ENCODE results near the gene ACOXL. TPM values are rescaled to one million over a fixed set of nuclear protein-coding genes. Genes with fewer than 3 reads are reported as not detected.

The ACOXL gene
- total RNA-seq, 5 donors from 2014 or later (not counting 1 experiment from before 2014, with no cell fraction given), result 0.10 TPM; not detected in 4

GRCh38 chr2:110891626-110892025, 159.3 kb downstream of the ACOXL start:
- Mint-ChIP-seq H3K4me3 (no peak overlapping the region), H3K9me3 (peaks cover 0 to 16% (median 3%) of the 10 kb centered on the region in 3 donors), H3K27ac (no peak overlapping the region), H3K36me3 (no peaks in the 10 kb centered on the region), H3K4me1 (no peaks in the 10 kb centered on the region), H3K27me3 (peaks cover 12 to 44% of the 10 kb centered on the region in 2 donors)
- ATAC-seq (replicated peaks in 1 of 4) (no peak), DNase-seq (no peak)
- Histone ChIP-seq H3K9me3 (no peaks in the 10 kb centered on the region), H3K27me3 (replicated peaks in 1 of 2; ENCODE audit: control insufficient read depth in 2 of 2, extremely low read depth in 1 of 2, insufficient read depth in 2 of 2, low read length in 1 of 2) (peaks cover 0 to 6% of the 10 kb centered on the region in 2 experiments), H3K36me3 (ENCODE audit: control insufficient read depth in 2 of 2, extremely low read depth in 1 of 2, insufficient read depth in 1 of 2, low read length in 1 of 2) (no peaks in the 10 kb centered on the region), H3K27ac (ENCODE audit: low read length) (no peak overlapping the region), H3K4me3 (ENCODE audit: control insufficient read depth in 1 of 2, extremely low read depth in 1 of 2, low read length in 1 of 2) (no peak overlapping the region), H3K4me1 (ENCODE audit: control insufficient read depth in 1 of 2, extremely low read depth in 1 of 2, insufficient read depth in 2 of 2, low read length in 2 of 2) (no peaks in the 10 kb centered on the region)
- ChIA-PET CTCF (no interaction called here), POLR2A (no interaction called here)
- no CpG with 5 or more reads among the region's 1 CpG for WGBS (ENCODE audit: insufficient coverage)

GRCh38 chr2:110896226-110896625, 163.9 kb downstream of the ACOXL start:
- Mint-ChIP-seq H3K36me3 (no peaks in the 10 kb centered on the region), H3K27ac (no peak overlapping the region), H3K27me3 (peaks cover 0 to 30% of the 10 kb centered on the region in 2 donors), H3K4me1 (no peaks in the 10 kb centered on the region), H3K4me3 (no peak overlapping the region), H3K9me3 (peaks cover 0 to 9% (median 0%) of the 10 kb centered on the region in 3 donors)
- Histone ChIP-seq H3K27ac (ENCODE audit: low read length) (no peak overlapping the region), H3K36me3 (ENCODE audit: control insufficient read depth in 2 of 2, extremely low read depth in 1 of 2, insufficient read depth in 1 of 2, low read length in 1 of 2) (no peaks in the 10 kb centered on the region), H3K4me1 (ENCODE audit: control insufficient read depth in 1 of 2, extremely low read depth in 1 of 2, insufficient read depth in 2 of 2, low read length in 2 of 2) (no peaks in the 10 kb centered on the region), H3K27me3 (replicated peaks in 1 of 2; ENCODE audit: control insufficient read depth in 2 of 2, extremely low read depth in 1 of 2, insufficient read depth in 2 of 2, low read length in 1 of 2) (peaks cover 0 to 6% of the 10 kb centered on the region in 2 experiments), H3K4me3 (ENCODE audit: control insufficient read depth in 1 of 2, extremely low read depth in 1 of 2, low read length in 1 of 2) (no peak overlapping the region), H3K9me3 (no peaks in the 10 kb centered on the region)
- no peak for DNase-seq
- no peak for ATAC-seq (replicated peaks in 1 of 4)
- WGBS (ENCODE audit: insufficient coverage), result no CpG with 5 or more reads among the region's 3 CpGs
- POLR2A ChIA-PET, result no interaction called here
- CTCF ChIA-PET, result no interaction called here

GRCh38 chr2:110897966-110898365, 165.6 kb downstream of the ACOXL start:
- H3K36me3 ChIP-seq (ENCODE audit: control insufficient read depth in 2 of 2, extremely low read depth in 1 of 2, insufficient read depth in 1 of 2, low read length in 1 of 2), result no peaks in the 10 kb centered on the region
- no CpG with 5 or more reads among the region's 2 CpGs for WGBS (ENCODE audit: insufficient coverage)
- ChIA-PET CTCF (no interaction called here), POLR2A (no interaction called here)
- DNase-seq, result no peak
- Mint-ChIP-seq H3K4me3 (no peak overlapping the region), H3K27ac (no peak overlapping the region), H3K36me3 (no peaks in the 10 kb centered on the region), H3K4me1 (no peaks in the 10 kb centered on the region), H3K27me3 (peaks cover 0 to 20% of the 10 kb centered on the region in 2 donors), H3K9me3 (peaks cover 0 to 9% (median 0%) of the 10 kb centered on the region in 3 donors)
- peaks cover 0 to 4% of the 10 kb centered on the region in 2 experiments for H3K27me3 ChIP-seq (replicated peaks in 1 of 2; ENCODE audit: control insufficient read depth in 2 of 2, extremely low read depth in 1 of 2, insufficient read depth in 2 of 2, low read length in 1 of 2)
- no peaks in the 10 kb centered on the region for H3K4me1 ChIP-seq (ENCODE audit: control insufficient read depth in 1 of 2, extremely low read depth in 1 of 2, insufficient read depth in 2 of 2, low read length in 2 of 2)
- H3K27ac ChIP-seq (ENCODE audit: low read length), result no peak overlapping the region
- no peaks in the 10 kb centered on the region for H3K9me3 ChIP-seq
- no peak overlapping the region for H3K4me3 ChIP-seq (ENCODE audit: control insufficient read depth in 1 of 2, extremely low read depth in 1 of 2, low read length in 1 of 2)
- ATAC-seq (replicated peaks in 1 of 4), result no peak

- H3K27me3 Mint-ChIP-seq, result peaks cover 0 to 9% of the 10 kb centered on the region in 2 donors
- 100% methylated on average over 1 of the region's 2 CpGs for WGBS (ENCODE audit: insufficient coverage)
These were observed 167.8 kb downstream of the ACOXL start for GRCh38 chr2:110900191-110900590.

GRCh38 chr2:110903548-110903947, 171.2 kb downstream of the ACOXL start:
- DNase-seq (no peak), ATAC-seq (replicated peaks in 1 of 4) (no peak)
- Histone ChIP-seq H3K4me3 (ENCODE audit: control insufficient read depth in 1 of 2, extremely low read depth in 1 of 2, low read length in 1 of 2) (no peak overlapping the region), H3K27me3 (replicated peaks in 1 of 2; ENCODE audit: control insufficient read depth in 2 of 2, extremely low read depth in 1 of 2, insufficient read depth in 2 of 2, low read length in 1 of 2) (peaks cover 0 to 8% of the 10 kb centered on the region in 2 experiments), H3K4me1 (ENCODE audit: control insufficient read depth in 1 of 2, extremely low read depth in 1 of 2, insufficient read depth in 2 of 2, low read length in 2 of 2) (no peaks in the 10 kb centered on the region), H3K27ac (ENCODE audit: low read length) (no peak overlapping the region), H3K36me3 (ENCODE audit: control insufficient read depth in 2 of 2, extremely low read depth in 1 of 2, insufficient read depth in 1 of 2, low read length in 1 of 2) (no peaks in the 10 kb centered on the region), H3K9me3 (no peaks in the 10 kb centered on the region)
- H3K27me3 Mint-ChIP-seq, result peaks cover 0 to 4% of the 10 kb centered on the region in 2 donors
- POLR2A ChIA-PET, result no interaction called here
- H3K4me1 Mint-ChIP-seq, result peaks cover 0 to 8% (median 2%) of the 10 kb centered on the region in 3 donors
- H3K9me3 Mint-ChIP-seq, result peaks cover 0 to 4% (median 0%) of the 10 kb centered on the region in 3 donors
- no peak overlapping the region for H3K27ac Mint-ChIP-seq
- 88% methylated on average over 3 of the region's 3 CpGs for WGBS (ENCODE audit: insufficient coverage)
- H3K4me3 Mint-ChIP-seq, result no peak overlapping the region
- CTCF ChIA-PET, result no interaction called here
- H3K36me3 Mint-ChIP-seq, result no peaks in the 10 kb centered on the region

More at GRCh38 chr2:110900191-110900590, 167.8 kb downstream of the ACOXL start:
- Histone ChIP-seq H3K4me1 (ENCODE audit: control insufficient read depth in 1 of 2, extremely low read depth in 1 of 2, insufficient read depth in 2 of 2, low read length in 2 of 2) (no peaks in the 10 kb centered on the region), H3K36me3 (ENCODE audit: control insufficient read depth in 2 of 2, extremely low read depth in 1 of 2, insufficient read depth in 1 of 2, low read length in 1 of 2) (no peaks in the 10 kb centered on the region), H3K27me3 (replicated peaks in 1 of 2; ENCODE audit: control insufficient read depth in 2 of 2, extremely low read depth in 1 of 2, insufficient read depth in 2 of 2, low read length in 1 of 2) (peaks cover 0 to 7% of the 10 kb centered on the region in 2 experiments), H3K4me3 (ENCODE audit: control insufficient read depth in 1 of 2, extremely low read depth in 1 of 2, low read length in 1 of 2) (no peak overlapping the region), H3K9me3 (no peaks in the 10 kb centered on the region), H3K27ac (ENCODE audit: low read length) (no peak overlapping the region)
- H3K27ac Mint-ChIP-seq, result no peak overlapping the region
- CTCF ChIA-PET, result no interaction called here
- H3K9me3 Mint-ChIP-seq, result peaks cover 0 to 9% (median 4%) of the 10 kb centered on the region in 3 donors
- H3K4me1 Mint-ChIP-seq, result peaks cover 0 to 8% (median 2%) of the 10 kb centered on the region in 3 donors
- no peak overlapping the region for H3K4me3 Mint-ChIP-seq
- POLR2A ChIA-PET, result interaction anchor here in 1 of 2 donors (0.7 kb wide), 1 partner anchor 23 kb away, joined by 3 read pairs; no protein-coding TSS in a partner anchor
- no peak for ATAC-seq (replicated peaks in 1 of 4)
- DNase-seq, result no peak
- H3K36me3 Mint-ChIP-seq, result no peaks in the 10 kb centered on the region

- no peak overlapping the region for H3K4me3 ChIP-seq (ENCODE audit: control insufficient read depth in 1 of 2, extremely low read depth in 1 of 2, low read length in 1 of 2)
- no peak overlapping the region for H3K27ac Mint-ChIP-seq
- no peak overlapping the region for H3K4me3 Mint-ChIP-seq
- CTCF ChIA-PET, result no interaction called here
- POLR2A ChIA-PET, result no interaction called here
- no peaks in the 10 kb centered on the region for H3K36me3 ChIP-seq (ENCODE audit: control insufficient read depth in 2 of 2, extremely low read depth in 1 of 2, insufficient read depth in 1 of 2, low read length in 1 of 2)
- H3K4me1 Mint-ChIP-seq, result peaks cover 0 to 8% (median 2%) of the 10 kb centered on the region in 3 donors
- no peak for ATAC-seq (replicated peaks in 1 of 4)
- WGBS (ENCODE audit: insufficient coverage), result 45% methylated on average over 5 of the region's 5 CpGs
- peaks cover 0 to 4% of the 10 kb centered on the region in 2 donors for H3K27me3 Mint-ChIP-seq
- no peaks in the 10 kb centered on the region for H3K36me3 Mint-ChIP-seq
- no peak overlapping the region for H3K27ac ChIP-seq (ENCODE audit: low read length)
- no peaks in the 10 kb centered on the region for H3K9me3 ChIP-seq
- H3K27me3 ChIP-seq (replicated peaks in 1 of 2; ENCODE audit: control insufficient read depth in 2 of 2, extremely low read depth in 1 of 2, insufficient read depth in 2 of 2, low read length in 1 of 2), result peaks cover 0 to 8% of the 10 kb centered on the region in 2 experiments
- H3K4me1 ChIP-seq (ENCODE audit: control insufficient read depth in 1 of 2, extremely low read depth in 1 of 2, insufficient read depth in 2 of 2, low read length in 2 of 2), result no peaks in the 10 kb centered on the region
- peaks cover 0 to 4% (median 0%) of the 10 kb centered on the region in 3 donors for H3K9me3 Mint-ChIP-seq
- DNase-seq, result no peak
These were observed 171.9 kb downstream of the ACOXL start for GRCh38 chr2:110904116-110904778.
